Colon (tissue), 2 donors: ENCODE data around the gene DENND4A.
"Not testable (repeated sequence)": the region's sequence is repeated elsewhere in the genome, so short reads cannot be mapped to it uniquely, and the experiment has no call there.

Source experiments
- FAIRE-seq: peaks from 2 replicates; lab custom pipeline; 2012; peaks lifted over from hg19 to GRCh38; lab: Jason Lieb, UNC
- donor health status: control.
- donor health status: control.

DENND4A gene

GRCh38 chr15:65757256-65757655 is 34.8 kb downstream of the DENND4A start:
- no peak for FAIRE-seq

GRCh38 chr15:65752151-65752700 is 39.9 kb downstream of the DENND4A start:
- FAIRE-seq = no peak

- FAIRE-seq = no peak
These were observed 40.7 kb downstream of the DENND4A start for GRCh38 chr15:65751431-65751830.

- FAIRE-seq = no peak
These were observed 44.8 kb downstream of the DENND4A start for GRCh38 chr15:65747265-65747664.

- FAIRE-seq = no peak
These were observed 48.3 kb downstream of the DENND4A start for GRCh38 chr15:65743637-65744252.

GRCh38 chr15:65740148-65740547 is 51.9 kb downstream of the DENND4A start:
- no peak for FAIRE-seq

GRCh38 chr15:65738649-65739048 is 53.4 kb downstream of the DENND4A start:
- FAIRE-seq = no peak

- not testable (repeated sequence) for FAIRE-seq
These were observed 58.5 kb downstream of the DENND4A start for GRCh38 chr15:65733599-65733998.

GRCh38 chr15:65732698-65733097 is 59.4 kb downstream of the DENND4A start:
- no peak for FAIRE-seq

GRCh38 chr15:65731926-65732325 is 60.2 kb downstream of the DENND4A start:
- FAIRE-seq = no peak

- FAIRE-seq = no peak
These were observed 61.4 kb downstream of the DENND4A start for GRCh38 chr15:65730549-65731172.

GRCh38 chr15:65724464-65725215 is 67.5 kb downstream of the DENND4A start:
- peak; percentile 43 for FAIRE-seq

- no peak for FAIRE-seq
These were observed 68.2 kb downstream of the DENND4A start for GRCh38 chr15:65723876-65724275.

- no peak for FAIRE-seq
These were observed 69.9 kb downstream of the DENND4A start for GRCh38 chr15:65722191-65722590.

GRCh38 chr15:65712415-65712814 is 79.7 kb downstream of the DENND4A start:
- no peak for FAIRE-seq

GRCh38 chr15:65695081-65695480 is 97.0 kb downstream of the DENND4A start:
- FAIRE-seq = no peak

GRCh38 chr15:65690778-65691177 is 101.3 kb downstream of the DENND4A start:
- FAIRE-seq = no peak

- FAIRE-seq = no peak
These were observed 101.9 kb downstream of the DENND4A start for GRCh38 chr15:65690173-65690572.

- FAIRE-seq = no peak
These were observed 103.6 kb downstream of the DENND4A start for GRCh38 chr15:65688462-65688861.

- FAIRE-seq = no peak
These were observed 109.6 kb downstream of the DENND4A start for GRCh38 chr15:65682404-65682911.

GRCh38 chr15:65680544-65680943 is 111.5 kb downstream of the DENND4A start:
- FAIRE-seq = no peak

- no peak for FAIRE-seq
These were observed 116.0 kb downstream of the DENND4A start for GRCh38 chr15:65676123-65676522.

GRCh38 chr15:65675551-65675950 is 116.5 kb downstream of the DENND4A start:
- FAIRE-seq = no peak
